Loucy (cell line): Measurements from ENCODE around the gene L3MBTL3.

ENCODE experiments used
- H2AFZ ChIP-seq: fragments of 200-600 bp; sonication (generic); 2 replicates; pipeline ENCODE4 v1.6.0; 2016; ENCODE audit warnings: antibody characterized with exemption, mild to moderate bottlenecking, low read length, moderate library complexity
- H3F3A ChIP-seq: fragments of 200-600 bp; 2 replicates; pipeline ENCODE4 v1.6.0; 2016; ENCODE audit warnings: antibody characterized with exemption, low read depth, mild to moderate bottlenecking
- H3K27me3 ChIP-seq: fragments of 200-600 bp; sonication (generic); 2 replicates; pipeline ENCODE4 v1.6.1; 2014; ENCODE audit warnings: low read length, mild to moderate bottlenecking; ENCODE audit not compliant: insufficient read depth, poor library complexity, severe bottlenecking
- H3K36me3 ChIP-seq: fragments of 200-600 bp; sonication (generic); 2 replicates; pipeline ENCODE4 v1.6.1; 2016; ENCODE audit warnings: low read length; ENCODE audit not compliant: insufficient read depth
- H3K4me1 ChIP-seq: fragments of 200-600 bp; sonication (generic); 2 replicates; pipeline ENCODE4 v1.5.1; 2014; ENCODE audit warnings: low read length, mild to moderate bottlenecking; ENCODE audit not compliant: insufficient read depth, poor library complexity, severe bottlenecking
- H3K4me2 ChIP-seq: fragments of 200-600 bp; sonication (generic); 2 replicates; pipeline ENCODE4 v1.6.0; 2014; ENCODE audit warnings: antibody characterized with exemption, low read length, low read depth, mild to moderate bottlenecking; ENCODE audit not compliant: poor library complexity, severe bottlenecking
- H3K4me3 ChIP-seq: fragments of 200-600 bp; sonication (generic); 2 replicates; pipeline ENCODE4 v1.5.1; 2014; ENCODE audit warnings: low read length, mild to moderate bottlenecking, mixed read lengths; ENCODE audit not compliant: poor library complexity, severe bottlenecking
- H3K79me2 ChIP-seq: fragments of 200-600 bp; sonication (generic); 2 replicates; pipeline ENCODE4 v1.6.1; 2014; ENCODE audit warnings: low read length; ENCODE audit not compliant: insufficient read depth
- H3K9ac ChIP-seq: fragments of 200-600 bp; sonication (generic); 2 replicates; pipeline ENCODE4 v1.6.0; 2014; ENCODE audit warnings: mild to moderate bottlenecking, low read depth, low read length, moderate library complexity; ENCODE audit not compliant: poor library complexity, severe bottlenecking
- H3K9me2 ChIP-seq: fragments of 200-600 bp; sonication (generic); replicated peaks from 2 replicates; pipeline ENCODE4 v1.6.1; 2016; ENCODE audit warnings: low read depth, low read length, mixed read lengths
- H3K9me3 ChIP-seq: fragments of 200-600 bp; sonication (generic); 2 replicates; pipeline ENCODE4 v1.6.1; 2014; ENCODE audit warnings: mild to moderate bottlenecking, antibody characterized with exemption, low read length, low read depth; ENCODE audit not compliant: insufficient read depth
- H4K20me1 ChIP-seq: fragments of 200-600 bp; sonication (generic); 2 replicates; pipeline ENCODE4 v1.6.0; 2014; ENCODE audit warnings: antibody characterized with exemption, low read length, mild to moderate bottlenecking; ENCODE audit not compliant: insufficient read depth, poor library complexity, severe bottlenecking
- EZH2phosphoT487 ChIP-seq: fragments of 200-600 bp; IDR thresholded peaks from 2 replicates; pipeline ENCODE4 v1.6.1; 2018; ENCODE audit warnings: antibody characterized with exemption, mild to moderate bottlenecking, moderate library complexity, borderline replicate concordance
- TF ChIP-seq, protein P1 (sequence below): fragments of 200-600 bp; sonication (generic); conservative IDR thresholded peaks from 2 replicates; pipeline ENCODE4 v1.5.1; 2014; ENCODE audit warnings: mild to moderate bottlenecking, antibody characterized with exemption, low read length

The L3MBTL3 gene

GRCh38 chr6:129978148-129978916, 40.0 kb upstream of the L3MBTL3 start:
- Histone ChIP-seq H3K79me2 (no peaks in the 10 kb centered on the region), H3K36me3 (no peaks in the 10 kb centered on the region), H3F3A (no peaks in the 10 kb centered on the region), H2AFZ (no peak overlapping the region), H3K4me2 (no peak overlapping the region), H3K9ac (no peak overlapping the region), H3K27me3 (no peaks in the 10 kb centered on the region), H4K20me1 (no peaks in the 10 kb centered on the region), H3K9me2 (no peaks in the 10 kb centered on the region), H3K9me3 (no peaks in the 10 kb centered on the region), H3K4me3 (no peak overlapping the region), H3K4me1 (no peaks in the 10 kb centered on the region)
- TF ChIP-seq, protein P1, sequence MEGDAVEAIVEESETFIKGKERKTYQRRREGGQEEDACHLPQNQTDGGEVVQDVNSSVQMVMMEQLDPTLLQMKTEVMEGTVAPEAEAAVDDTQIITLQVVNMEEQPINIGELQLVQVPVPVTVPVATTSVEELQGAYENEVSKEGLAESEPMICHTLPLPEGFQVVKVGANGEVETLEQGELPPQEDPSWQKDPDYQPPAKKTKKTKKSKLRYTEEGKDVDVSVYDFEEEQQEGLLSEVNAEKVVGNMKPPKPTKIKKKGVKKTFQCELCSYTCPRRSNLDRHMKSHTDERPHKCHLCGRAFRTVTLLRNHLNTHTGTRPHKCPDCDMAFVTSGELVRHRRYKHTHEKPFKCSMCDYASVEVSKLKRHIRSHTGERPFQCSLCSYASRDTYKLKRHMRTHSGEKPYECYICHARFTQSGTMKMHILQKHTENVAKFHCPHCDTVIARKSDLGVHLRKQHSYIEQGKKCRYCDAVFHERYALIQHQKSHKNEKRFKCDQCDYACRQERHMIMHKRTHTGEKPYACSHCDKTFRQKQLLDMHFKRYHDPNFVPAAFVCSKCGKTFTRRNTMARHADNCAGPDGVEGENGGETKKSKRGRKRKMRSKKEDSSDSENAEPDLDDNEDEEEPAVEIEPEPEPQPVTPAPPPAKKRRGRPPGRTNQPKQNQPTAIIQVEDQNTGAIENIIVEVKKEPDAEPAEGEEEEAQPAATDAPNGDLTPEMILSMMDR = no peak
- no peak for TF ChIP-seq EZH2phosphoT487

DNA sequence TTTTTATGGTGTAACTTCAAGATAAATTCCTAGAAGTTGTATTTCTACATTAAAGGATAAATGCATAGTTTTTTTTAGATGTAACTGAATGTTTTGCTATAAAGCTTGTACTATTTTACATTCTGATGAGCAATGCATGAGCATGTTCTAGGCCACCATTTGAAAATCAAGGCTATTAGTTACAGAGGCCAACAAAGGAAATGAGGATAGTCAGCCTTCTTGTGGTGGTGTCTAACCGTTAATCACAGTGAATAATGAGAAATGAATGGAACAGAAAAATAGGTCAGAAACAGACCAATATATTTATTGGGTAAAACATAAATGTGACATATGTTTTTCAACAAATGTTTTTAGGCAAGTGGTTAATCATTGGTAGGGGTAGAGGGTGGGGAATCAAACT, 37.6 kb upstream of the L3MBTL3 start:
- Histone ChIP-seq H3K4me3 (no peak overlapping the region), H4K20me1 (no peaks in the 10 kb centered on the region), H3K79me2 (no peaks in the 10 kb centered on the region), H3K4me1 (no peaks in the 10 kb centered on the region), H2AFZ (no peak overlapping the region), H3K9me2 (no peaks in the 10 kb centered on the region), H3K27me3 (no peaks in the 10 kb centered on the region), H3K4me2 (no peak overlapping the region), H3K36me3 (no peaks in the 10 kb centered on the region), H3F3A (no peaks in the 10 kb centered on the region), H3K9ac (no peak overlapping the region), H3K9me3 (no peaks in the 10 kb centered on the region)
- TF ChIP-seq EZH2phosphoT487 = no peak
- TF ChIP-seq, protein P1 = no peak

DNA sequence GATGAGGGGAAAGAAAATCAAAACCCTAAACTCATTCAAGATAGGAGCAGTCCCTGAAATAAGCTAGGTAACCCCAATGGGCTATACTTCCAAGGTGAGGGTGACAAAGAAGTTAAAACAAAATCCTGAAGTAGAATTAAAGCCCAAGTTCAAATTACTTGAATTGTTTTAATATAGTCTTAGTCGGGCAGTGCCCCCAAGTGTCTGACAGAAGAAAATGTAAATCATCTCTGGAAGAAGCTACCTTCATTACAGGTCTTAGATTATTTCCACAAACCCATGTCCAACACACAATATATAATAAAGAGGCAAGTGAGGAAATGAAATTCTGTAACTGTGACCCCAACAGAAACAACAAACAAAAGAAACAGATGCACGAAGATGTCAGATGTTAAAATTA, 36.8 kb upstream of the L3MBTL3 start:
- Histone ChIP-seq H2AFZ (no peak overlapping the region), H3K9me3 (no peaks in the 10 kb centered on the region), H3K4me3 (no peak overlapping the region), H3K9ac (no peak overlapping the region), H3F3A (no peaks in the 10 kb centered on the region), H3K79me2 (no peaks in the 10 kb centered on the region), H3K4me2 (no peak overlapping the region), H3K36me3 (no peaks in the 10 kb centered on the region), H3K27me3 (no peaks in the 10 kb centered on the region), H3K9me2 (no peaks in the 10 kb centered on the region), H3K4me1 (no peaks in the 10 kb centered on the region), H4K20me1 (no peaks in the 10 kb centered on the region)
- TF ChIP-seq EZH2phosphoT487 = no peak
- TF ChIP-seq, protein P1 = peak; percentile 59
